HepG2 (cell line): ENCODE results near the gene SP140L. TPM values are rescaled to one million over a fixed set of nuclear protein-coding genes. Genes with fewer than 3 reads are reported as not detected.

Source experiments
- ATAC-seq: fragments of 200-7000 bp; cut with Tn5 transposase; 3 replicates; pipeline ENCODE4 v1.9.1; 2020; ENCODE audit warnings: mild to moderate bottlenecking, moderate library complexity
- BruUV-seq: library from RNA; stranded (reverse); fragments of 400-500 nt; replicated peaks from 2 replicates; lab custom pipeline; 2021; lab: Mats Ljungman, UMichigan
- CTCF ChIA-PET: fragments of 300-600 bp; formaldehyde crosslinking; extraction: SDS; loops from one replicate; lab custom pipeline; 2021; ENCODE audit warnings: low total read pairs, inconsistent platforms, low intra/inter-chr PET ratio; lab: Yijun Ruan, JAX
- POLR2A ChIA-PET: fragments of 350-600 bp; sonication (Branson Sonifier 250); formaldehyde crosslinking; loops from one replicate; lab custom pipeline; 2020; ENCODE audit warnings: antibody characterized with exemption, inconsistent platforms; lab: Yijun Ruan, JAX
- DNase-seq: peaks from one replicate; pipeline ENCODE4 v3.0.0-alpha.2; 2015; ENCODE audit warnings: low spot score
- FAIRE-seq: peaks from 3 replicates; lab custom pipeline; 2011; peaks lifted over from hg19 to GRCh38; lab: Jason Lieb, UNC
- H2AFZ ChIP-seq: one replicate; pipeline ENCODE4 v1.6.1; 2011; ENCODE audit warnings: low read length, inconsistent platforms
- H3K27ac ChIP-seq: fragments of 300-600 bp; 3 replicates; pipeline ENCODE4 v1.8.0; 2011; ENCODE audit warnings: mixed run types, mild to moderate bottlenecking, mixed read lengths, low read length, inconsistent platforms; ENCODE audit not compliant: insufficient read depth; ENCODE audit errors: extremely low read length
- H3K27me3 ChIP-seq, 2 experiments: fragments of 200-600 bp in 1 of 2; 2 replicates in 1 of 2; 3 replicates in 1 of 2; pipeline versions ENCODE4 v1.6.0 to v1.8.0; 2011; ENCODE audit warnings: low read length in 2 of 2, mild to moderate bottlenecking in 2 of 2, moderate library complexity in 2 of 2, inconsistent platforms in 1 of 2; ENCODE audit not compliant: insufficient read depth in 2 of 2, control insufficient read depth in 1 of 2
- H3K36me3 ChIP-seq, 2 experiments: fragments of 200-600 bp in 1 of 2; replicated peaks in 1 of 2; 2 replicates in 1 of 2; 3 replicates in 1 of 2; pipeline versions ENCODE4 v1.5.1 to v1.8.0; 2011; ENCODE audit warnings: low read length in 2 of 2, inconsistent platforms in 1 of 2; ENCODE audit not compliant: insufficient read depth in 2 of 2, control insufficient read depth in 1 of 2
- H3K4me1 ChIP-seq: 2 replicates; pipeline ENCODE4 v1.5.1; 2012; ENCODE audit warnings: low read length, inconsistent platforms; ENCODE audit not compliant: insufficient read depth
- H3K4me2 ChIP-seq: 2 replicates; pipeline ENCODE4 v1.6.0; 2011; ENCODE audit warnings: low read depth, low read length, inconsistent platforms
- H3K4me3 ChIP-seq, 3 experiments: fragments of 200-600 bp in 1 of 3; sonication (generic), shearing (Covaris generic) in 1 of 3; replicated peaks in 1 of 3; 2 replicates each; pipeline ENCODE4 v1.5.1; 2011 to 2016; ENCODE audit warnings: low read length in 3 of 3, inconsistent platforms in 2 of 3, low read depth in 2 of 3, mild to moderate bottlenecking in 2 of 3, control low read depth in 1 of 3, mixed read lengths in 1 of 3; ENCODE audit not compliant: insufficient read depth in 1 of 3
- H3K79me2 ChIP-seq: one replicate; pipeline ENCODE4 v1.6.1; 2011; ENCODE audit warnings: low read length, inconsistent platforms; ENCODE audit not compliant: insufficient read depth
- H3K9ac ChIP-seq: 2 replicates; pipeline ENCODE4 v1.6.0; 2011; ENCODE audit warnings: mild to moderate bottlenecking, low read depth, low read length, inconsistent platforms; ENCODE audit not compliant: insufficient read depth
- H3K9me3 ChIP-seq: 2 replicates; pipeline ENCODE4 v1.5.1; 2012; ENCODE audit warnings: mild to moderate bottlenecking, low read length
- H4K20me1 ChIP-seq: 2 replicates; pipeline ENCODE4 v1.6.0; 2011; ENCODE audit warnings: inconsistent platforms, mild to moderate bottlenecking, low read length, moderate library complexity; ENCODE audit not compliant: insufficient read depth
- AHR ChIP-seq: IDR thresholded peaks from 2 replicates; pipeline ENCODE4 v1.6.1; 2018; ENCODE audit warnings: missing genetic modification reagents, missing compliant biosample characterization
- CC2D1A ChIP-seq: sonication (generic); formaldehyde crosslinking; IDR thresholded peaks from 2 replicates; pipeline ENCODE4 v1.8.1; 2023; ENCODE audit warnings: mild to moderate bottlenecking, missing genetic modification reagents
- GABPA ChIP-seq, 2 experiments: IDR thresholded peaks; 2 replicates each; pipeline ENCODE4 v1.6.1; 2011 to 2016; ENCODE audit warnings: low read depth in 2 of 2, low read length in 1 of 2, missing biosample characterization in 1 of 2, missing genetic modification characterization in 1 of 2
- NFE2L2 ChIP-seq: fragments of 150-350 bp; IDR thresholded peaks from 2 replicates; pipeline ENCODE4 v1.6.1; 2014; ENCODE audit warnings: low read length
- TEAD3 ChIP-seq: optimal IDR thresholded peaks from 2 replicates; pipeline ENCODE3; 2016; ENCODE audit warnings: borderline replicate concordance
- ZFP36L1 ChIP-seq: sonication (generic); formaldehyde crosslinking; IDR thresholded peaks from 2 replicates; pipeline ENCODE4 v1.8.0; 2022; ENCODE audit warnings: mild to moderate bottlenecking, missing genetic modification reagents, moderate library complexity
- ZNF547 ChIP-seq: sonication (generic); formaldehyde crosslinking; IDR thresholded peaks from 2 replicates; pipeline ENCODE4 v1.5.1; 2020; ENCODE audit warnings: mild to moderate bottlenecking, missing genetic modification reagents
- WGBS: methylation state at CpG from one replicate; pipeline ENCODE4 v1.1.6; 2017; ENCODE audit warnings: low lambda C conversion rate; 5-methylcytosine and 5-hydroxymethylcytosine counted together
- in situ Hi-C: cut with HindIII; loops from 2 replicates; pipeline ENCODE4 v1.10.0; 2017; ENCODE audit warnings: low pct_unique_long_range_greater_than_20kb; ENCODE audit not compliant: extremely low pct_ligation_motif_present
- intact Hi-C: fragments of 100-400 bp; cut with micrococcal nuclease; formaldehyde crosslinking; loops from one replicate; pipeline ENCODE4 v1.10.0; 2022; ENCODE audit not compliant: unreplicated experiment
- polyA plus RNA-seq, 8 experiments: library from polyadenylated mRNA; depleted of rRNA in 3 of 8; stranded (reverse) in 7 of 8; unstranded in 1 of 8; fragments of >200 nt; fragmentation: Illumina TruSeq in 4 of 8; extraction: Trizol in 4 of 8; gene quantifications; 2 replicates each; pipeline versions ENCODE4 v1.2.1 to v1.2.3, GENCODE V29; 2011 to 2016; ENCODE audit warnings: low read depth in 4 of 8, missing spikeins in 1 of 8, mixed read lengths in 1 of 8; ENCODE audit not compliant: insufficient read depth in 1 of 8
- total RNA-seq, 5 experiments: library from RNA; depleted of rRNA; stranded (reverse); fragments of >200 nt; fragmentation: Illumina TruSeq; extraction: Trizol; gene quantifications; 2 replicates each; pipeline ENCODE4 v1.2.3, GENCODE V29; 2016; ENCODE audit warnings: low read depth in 1 of 5
- TF ChIP-seq, protein P1 (sequence below): IDR thresholded peaks from 2 replicates; pipeline ENCODE4 v1.6.1; 2016; ENCODE audit warnings: low read depth

Gene SP140L
- total and polyA plus RNA-seq, 2 of the 13 experiments (the other 11 are each of a cell fraction or from before 2014, with no cell fraction given) = 10.9 to 17.5 TPM

GRCh38 chr2:230335461-230335863 lies 8.5 kb downstream of the SP140L start:
- Histone ChIP-seq H3K4me1 (peaks cover 9% of the 10 kb centered on the region), H2AFZ (no peak overlapping the region), H3K9ac (no peak overlapping the region), H3K27ac (no peak overlapping the region), H3K9me3 (no peaks in the 10 kb centered on the region), H4K20me1 (no peaks in the 10 kb centered on the region), H3K4me3 (no peak overlapping the region), H3K27me3 (no peaks in the 10 kb centered on the region), H3K36me3 (peaks cover 2 to 3% of the 10 kb centered on the region in 2 experiments; a peak in 3 of 5 replicates), H3K79me2 (no peaks in the 10 kb centered on the region), H3K4me2 (no peak overlapping the region)
- DNase-seq (no peak), FAIRE-seq (no peak), ATAC-seq (no peak)
- intact Hi-C loops = no loop called here
- ChIA-PET POLR2A (no interaction called here), CTCF (no interaction called here)
- TF ChIP-seq ZNF547 (CRISPR knock-in tag) (no peak), AHR (CRISPR knock-in tag) (no peak), CC2D1A (CRISPR knock-in tag) (no peak), NFE2L2 (no peak), GABPA (IDR thresholded peaks at IDR 0.05; ENCODE audit: low read depth, low read length) (no peak), GABPA (CRISPR knock-in tag; IDR thresholded peaks at IDR 0.05; ENCODE audit: low read depth) (no peak), ZFP36L1 (CRISPR knock-in tag) (no peak), TEAD3 (no peak)
- TF ChIP-seq, protein P1, sequence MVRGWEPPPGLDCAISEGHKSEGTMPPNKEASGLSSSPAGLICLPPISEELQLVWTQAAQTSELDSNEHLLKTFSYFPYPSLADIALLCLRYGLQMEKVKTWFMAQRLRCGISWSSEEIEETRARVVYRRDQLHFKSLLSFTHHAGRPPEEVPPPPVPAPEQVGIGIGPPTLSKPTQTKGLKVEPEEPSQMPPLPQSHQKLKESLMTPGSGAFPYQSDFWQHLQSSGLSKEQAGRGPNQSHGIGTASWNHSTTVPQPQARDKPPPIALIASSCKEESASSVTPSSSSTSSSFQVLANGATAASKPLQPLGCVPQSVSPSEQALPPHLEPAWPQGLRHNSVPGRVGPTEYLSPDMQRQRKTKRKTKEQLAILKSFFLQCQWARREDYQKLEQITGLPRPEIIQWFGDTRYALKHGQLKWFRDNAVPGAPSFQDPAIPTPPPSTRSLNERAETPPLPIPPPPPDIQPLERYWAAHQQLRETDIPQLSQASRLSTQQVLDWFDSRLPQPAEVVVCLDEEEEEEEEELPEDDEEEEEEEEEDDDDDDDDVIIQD = peak; percentile 14; the same call in 1 of the 2 replicates
- 69% methylated on average over 3 of the region's 3 CpGs for WGBS
- in situ Hi-C loops = no loop called here
- no TSS peak for BruUV-seq
